ENCODE results near the gene AIG1. TPM values are rescaled to one million over a fixed set of nuclear protein-coding genes. Genes with fewer than 3 reads are reported as not detected.

Gene AIG1
- total RNA-seq, 3 donors from 2014 or later = 18.5 to 21.5 (median 21.0) TPM

GRCh38 chr6:143192766-143193165, 132.1 kb downstream of the AIG1 start:
- DNase-seq (no peak), ATAC-seq (no peak)
- intact Hi-C loops (cut with DNase I, micrococcal nuclease) = no loop called here
- no peak for TF ChIP-seq CTCF (IDR thresholded peaks at IDR 0.05)
- no peaks in the 10 kb centered on the region for H3K36me3 ChIP-seq (ENCODE audit: low read depth)
- no peaks in the 10 kb centered on the region for H3K4me1 ChIP-seq (ENCODE audit: low read depth)
- no peaks in the 10 kb centered on the region for H3K9me3 ChIP-seq
- no peak overlapping the region for H3K4me3 ChIP-seq

DNA sequence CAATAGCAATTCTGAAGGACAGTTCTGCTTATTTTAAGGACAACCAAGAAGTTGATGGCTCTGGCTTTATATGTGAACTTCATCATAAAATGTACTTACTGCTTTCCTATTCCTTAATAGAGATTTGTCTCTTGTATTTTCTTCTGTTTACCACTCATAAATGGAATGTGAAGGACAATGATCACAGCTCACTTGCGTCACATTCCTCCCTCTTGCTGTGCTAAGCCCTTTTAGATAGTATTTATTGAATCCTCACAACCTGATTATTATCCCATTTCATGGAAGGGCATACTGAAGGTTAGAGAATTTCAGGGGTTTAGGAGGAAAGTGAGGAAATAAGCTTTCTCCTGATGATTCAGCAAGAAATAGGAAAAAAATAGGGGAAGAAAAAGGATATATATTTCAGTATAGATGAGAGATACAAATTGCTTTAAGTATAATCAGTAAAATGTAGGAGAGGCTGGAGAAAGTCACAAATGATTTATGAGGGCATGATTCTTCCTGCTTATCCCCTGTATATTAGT, 132.9 kb downstream of the AIG1 start:
- ATAC-seq (no peak), DNase-seq (no peak)
- H3K4me1 ChIP-seq (ENCODE audit: low read depth) = no peaks in the 10 kb centered on the region
- H3K9me3 ChIP-seq = no peaks in the 10 kb centered on the region
- intact Hi-C loops (cut with DNase I, micrococcal nuclease) = no loop called here
- no peak overlapping the region for H3K4me3 ChIP-seq
- H3K36me3 ChIP-seq (ENCODE audit: low read depth) = no peaks in the 10 kb centered on the region
- TF ChIP-seq CTCF (IDR thresholded peaks at IDR 0.05) = no peak

- intact Hi-C loops (cut with DNase I, micrococcal nuclease) = no loop called here
- no peaks in the 10 kb centered on the region for H3K36me3 ChIP-seq (ENCODE audit: low read depth)
These were observed 133.5 kb downstream of the AIG1 start for GRCh38 chr6:143194095-143194589.

DNA sequence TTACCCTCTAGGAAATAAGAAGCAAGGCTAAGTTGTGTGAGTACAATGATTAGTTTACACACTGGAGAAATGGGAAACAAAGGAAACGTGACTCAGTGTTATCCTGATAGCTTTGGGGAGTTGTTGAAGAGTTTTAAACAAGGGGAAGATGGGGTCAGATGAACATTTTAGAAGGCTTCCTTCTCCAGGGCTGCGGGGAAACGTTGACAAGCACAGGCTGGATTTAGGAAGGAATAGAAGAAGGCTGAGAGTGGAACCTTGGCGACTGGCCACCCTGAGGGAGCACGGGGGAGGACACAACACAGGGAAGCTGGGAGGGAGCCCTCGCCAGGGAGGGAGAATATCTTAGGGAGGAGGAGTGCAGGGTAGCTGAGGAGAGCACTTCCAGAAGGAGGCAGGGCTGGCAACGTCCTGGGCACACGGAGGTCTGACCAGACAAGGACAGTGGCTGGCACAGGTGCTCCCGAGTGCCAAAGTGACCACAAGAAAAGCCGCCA, 134.7 kb downstream of the AIG1 start:
- intact Hi-C loops (cut with DNase I, micrococcal nuclease) = no loop called here
- H3K4me1 ChIP-seq (ENCODE audit: low read depth) = no peaks in the 10 kb centered on the region
- no peaks in the 10 kb centered on the region for H3K36me3 ChIP-seq (ENCODE audit: low read depth)
- H3K9me3 ChIP-seq = no peaks in the 10 kb centered on the region
- H3K4me3 ChIP-seq = no peak overlapping the region
- ATAC-seq (no peak), DNase-seq (peak in 1 of 3 donors; percentile 39)
- TF ChIP-seq CTCF (IDR thresholded peaks at IDR 0.05) = no peak

More at GRCh38 chr6:143194095-143194589, 133.5 kb downstream of the AIG1 start:
- Histone ChIP-seq H3K9me3 (no peaks in the 10 kb centered on the region), H3K4me1 (ENCODE audit: low read depth) (no peaks in the 10 kb centered on the region), H3K4me3 (no peak overlapping the region)
- TF ChIP-seq CTCF (IDR thresholded peaks at IDR 0.05) = no peak
- DNase-seq (no peak), ATAC-seq (no peak)

DNA sequence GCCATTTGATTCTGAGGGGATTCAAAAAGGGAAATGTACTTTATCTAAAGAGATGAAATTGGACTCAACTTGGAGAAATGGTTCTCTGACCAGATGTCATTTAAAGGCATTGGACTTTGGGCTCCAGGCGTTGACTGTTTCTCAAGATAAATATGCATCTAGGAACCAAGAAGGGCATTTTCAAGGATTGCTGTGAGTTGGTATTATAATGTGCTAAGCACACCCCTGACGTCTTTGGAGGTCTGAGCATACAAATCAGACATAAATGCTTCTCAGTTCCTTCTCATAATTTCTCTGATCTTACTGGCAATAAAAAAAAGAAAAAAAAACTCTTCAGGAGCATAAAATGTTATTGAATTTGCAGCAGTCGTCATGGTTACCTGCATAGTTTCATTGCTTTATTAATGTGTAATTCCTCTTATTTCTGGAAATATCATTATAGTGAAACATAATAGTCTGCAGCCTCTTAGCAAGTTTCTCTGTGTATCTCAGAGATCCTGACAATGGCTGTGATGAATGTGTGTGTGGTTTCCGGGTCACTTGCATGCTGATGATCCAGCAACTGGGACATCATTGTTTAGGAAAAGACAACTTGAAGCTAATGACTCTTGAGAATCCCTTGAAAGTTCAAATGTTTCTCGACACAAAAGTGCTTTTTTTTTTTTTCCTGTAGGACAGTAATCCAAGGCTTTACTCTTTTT, 136.0 kb downstream of the AIG1 start:
- Histone ChIP-seq H3K36me3 (ENCODE audit: low read depth) (no peaks in the 10 kb centered on the region), H3K9me3 (no peaks in the 10 kb centered on the region), H3K4me1 (ENCODE audit: low read depth) (no peaks in the 10 kb centered on the region), H3K4me3 (no peak overlapping the region)
- no peak for TF ChIP-seq CTCF (IDR thresholded peaks at IDR 0.05)
- no peak for ATAC-seq
- no peak for DNase-seq
- intact Hi-C loops (cut with DNase I, micrococcal nuclease) = no loop called here
